Stimulated activated CD8-positive, alpha-beta memory T cell treated with anti-CD3 and anti-CD28 coated beads, Interleukin-4, amount 100 ng/mL, for 1 hour (primary cell): ENCODE data around the gene GAB2.

Experiments used
- DNase-seq, 2 donors: peaks; one replicate each; pipeline ENCODE4 v3.0.0-alpha.2; 2020; ENCODE audit warnings: low read depth in 2 of 2, low spot score in 1 of 2

GAB2 gene

GRCh38 chr11:78344676-78345075 is 72.9 kb downstream of the GAB2 start:
- no peak for DNase-seq

- no peak for DNase-seq
Measured at GRCh38 chr11:78344094-78344493, 73.5 kb downstream of the GAB2 start.

GRCh38 chr11:78343303-78343702 is 74.3 kb downstream of the GAB2 start:
- no peak for DNase-seq

- no peak for DNase-seq
Measured at GRCh38 chr11:78341841-78342240, 75.8 kb downstream of the GAB2 start.

GRCh38 chr11:78340530-78340929 is 77.1 kb downstream of the GAB2 start:
- no peak for DNase-seq

GRCh38 chr11:78339945-78340344 is 77.7 kb downstream of the GAB2 start:
- DNase-seq = no peak

GRCh38 chr11:78339483-78339882 is 78.1 kb downstream of the GAB2 start:
- DNase-seq = no peak

- no peak for DNase-seq
Measured at GRCh38 chr11:78338702-78339101, 78.9 kb downstream of the GAB2 start.

GRCh38 chr11:78338138-78338537 is 79.5 kb downstream of the GAB2 start:
- no peak for DNase-seq

- no peak for DNase-seq
Measured at GRCh38 chr11:78337554-78337924, 80.1 kb downstream of the GAB2 start.

- no peak for DNase-seq
Measured at GRCh38 chr11:78336877-78337553, 80.6 kb downstream of the GAB2 start.

- no peak for DNase-seq
Measured at GRCh38 chr11:78334109-78334508, 83.5 kb downstream of the GAB2 start.

- no peak for DNase-seq
Measured at GRCh38 chr11:78332872-78333271, 84.7 kb downstream of the GAB2 start.

GRCh38 chr11:78332174-78332866 is 85.3 kb downstream of the GAB2 start:
- DNase-seq = no peak

- DNase-seq = no peak
Measured at GRCh38 chr11:78331711-78332110, 85.9 kb downstream of the GAB2 start.

- DNase-seq = no peak
Measured at GRCh38 chr11:78330361-78330760, 87.3 kb downstream of the GAB2 start.

- DNase-seq = no peak
Measured at GRCh38 chr11:78327945-78328344, 89.7 kb downstream of the GAB2 start.

GRCh38 chr11:78325274-78325781 is 92.3 kb downstream of the GAB2 start:
- DNase-seq = no peak

- no peak for DNase-seq
Measured at GRCh38 chr11:78323363-78323762, 94.3 kb downstream of the GAB2 start.

- no peak for DNase-seq
Measured at GRCh38 chr11:78319453-78319955, 98.1 kb downstream of the GAB2 start.

GRCh38 chr11:78318321-78319114 is 99.1 kb downstream of the GAB2 start:
- DNase-seq = no peak

- no peak for DNase-seq
Measured at GRCh38 chr11:78315724-78316123, 101.9 kb downstream of the GAB2 start.
